H1 (cell line): ENCODE measurements around the gene ZCRB1. TPM values are rescaled to one million over a fixed set of nuclear protein-coding genes. Genes with fewer than 3 reads are reported as not detected.

ENCODE experiments used
- CTCF ChIA-PET: fragments of 300-600 bp; sonication (Branson Sonifier 250); formaldehyde crosslinking; loops from one replicate; lab custom pipeline; 2021; ENCODE audit not compliant: partially characterized antibody; lab: Charles Lee
- POLR2A ChIA-PET: fragments of 300-600 bp; sonication (Branson Sonifier 250); formaldehyde crosslinking; loops from one replicate; lab custom pipeline; 2021; ENCODE audit warnings: inconsistent platforms; ENCODE audit not compliant: partially characterized antibody; lab: Charles Lee
- DNase-seq, 2 experiments: peaks; one replicate each; pipeline versions ENCODE4 v3.0.0 to v3.0.0-alpha.2; 2010 to 2022; ENCODE audit warnings: low spot score in 2 of 2, low read depth in 1 of 2, mixed read lengths in 1 of 2
- FAIRE-seq: peaks from 2 replicates; lab custom pipeline; 2011; peaks lifted over from hg19 to GRCh38; lab: Jason Lieb, UNC
- H2AFZ ChIP-seq: 2 replicates; pipeline ENCODE4 v1.8.1; 2012; ENCODE audit warnings: low read length, inconsistent platforms
- H2AK5ac ChIP-seq: 2 replicates; pipeline ENCODE4 v1.6.1; 2013; ENCODE audit warnings: low read depth, low read length
- H2BK120ac ChIP-seq: replicated peaks from 2 replicates; pipeline ENCODE3; 2013; ENCODE audit warnings: low read depth, low read length, inconsistent platforms
- H2BK12ac ChIP-seq: 2 replicates; pipeline ENCODE4 v1.6.1; 2013; ENCODE audit warnings: low read depth, low read length
- H2BK15ac ChIP-seq: 2 replicates; pipeline ENCODE4 v1.6.1; 2013; ENCODE audit warnings: low read length
- H2BK20ac ChIP-seq: 2 replicates; pipeline ENCODE4 v1.6.1; 2013; ENCODE audit warnings: low read length
- H2BK5ac ChIP-seq: 2 replicates; pipeline ENCODE4 v1.6.1; 2013; ENCODE audit warnings: low read depth, low read length
- H3K14ac ChIP-seq: 2 replicates; pipeline ENCODE4 v1.6.1; 2013; ENCODE audit warnings: inconsistent platforms; ENCODE audit not compliant: insufficient read length
- H3K18ac ChIP-seq: 2 replicates; pipeline ENCODE4 v1.6.1; 2013; ENCODE audit warnings: low read length; ENCODE audit errors: extremely low read depth
- H3K23ac ChIP-seq: 2 replicates; pipeline ENCODE4 v1.6.1; 2013; ENCODE audit warnings: inconsistent platforms; ENCODE audit not compliant: insufficient read length
- H3K23me2 ChIP-seq: 2 replicates; pipeline ENCODE4 v1.6.1; 2013; ENCODE audit warnings: low read depth, low read length
- H3K27ac ChIP-seq: 2 replicates; pipeline ENCODE4 v1.6.1; 2011; ENCODE audit warnings: low read depth, low read length, inconsistent platforms
- H3K27me3 ChIP-seq, 4 experiments: replicated peaks in 1 of 4; 1 replicate in 1 of 4; 2 replicates in 3 of 4; pipeline versions ENCODE4 v1.6.1 to v1.8.1; 2011 to 2013; ENCODE audit warnings: low read length in 3 of 4, mild to moderate bottlenecking in 3 of 4, inconsistent platforms in 2 of 4, mixed read lengths in 2 of 4, moderate library complexity in 1 of 4; ENCODE audit not compliant: control insufficient read depth in 3 of 4, insufficient read depth in 3 of 4; ENCODE audit errors: extremely low read depth in 1 of 4
- H3K36me3 ChIP-seq, 4 experiments: 2 replicates each; pipeline versions ENCODE4 v1.6.1 to v1.8.1; 2011 to 2013; ENCODE audit warnings: mild to moderate bottlenecking in 4 of 4, low read length in 3 of 4, moderate library complexity in 2 of 4, control low read depth in 1 of 4, inconsistent platforms in 1 of 4; ENCODE audit not compliant: insufficient read depth in 4 of 4, control insufficient read depth in 2 of 4
- H3K4ac ChIP-seq: replicated peaks from 2 replicates; pipeline ENCODE3; 2013; ENCODE audit warnings: low read length, low read depth, mixed read lengths, inconsistent platforms; ENCODE audit not compliant: insufficient read length
- H3K4me1 ChIP-seq, 4 experiments: replicated peaks in 1 of 4; 1 replicate in 1 of 4; 2 replicates in 3 of 4; pipeline versions ENCODE4 v1.6.1 to v1.8.1; 2011 to 2013; ENCODE audit warnings: low read length in 3 of 4, inconsistent platforms in 2 of 4, mixed read lengths in 1 of 4; ENCODE audit not compliant: insufficient read depth in 4 of 4, control insufficient read depth in 3 of 4
- H3K4me2 ChIP-seq, 2 experiments: 2 replicates each; pipeline versions ENCODE4 v1.6.1 to v1.8.1; 2011 to 2013; ENCODE audit warnings: low read depth in 2 of 2, low read length in 2 of 2, control low read depth in 1 of 2, inconsistent platforms in 1 of 2, mild to moderate bottlenecking in 1 of 2; ENCODE audit not compliant: insufficient read depth in 1 of 2
- H3K4me3 ChIP-seq, 4 experiments: fragments of 200-600, 300-600 bp in 1 of 4; sonication (generic), shearing (Covaris generic), sonication (Bioruptor Twin) in 1 of 4; 2 replicates each; pipeline versions ENCODE4 v1.5.1 to v1.8.1; 2011 to 2016; ENCODE audit warnings: low read length in 4 of 4, low read depth in 3 of 4, control low read depth in 2 of 4, inconsistent platforms in 2 of 4, mild to moderate bottlenecking in 2 of 4, mixed read lengths in 1 of 4, moderate library complexity in 1 of 4; ENCODE audit not compliant: insufficient read depth in 2 of 4; ENCODE audit errors: extremely low read depth in 1 of 4
- H3K56ac ChIP-seq: replicated peaks from 2 replicates; pipeline ENCODE3; 2013; ENCODE audit warnings: low read depth, mild to moderate bottlenecking, mixed read lengths, low read length, inconsistent platforms; ENCODE audit not compliant: insufficient read length
- H3K79me1 ChIP-seq: 2 replicates; pipeline ENCODE4 v1.6.1; 2013; ENCODE audit warnings: low read depth, low read length, control low read depth
- H3K79me2 ChIP-seq, 2 experiments: 2 replicates each; pipeline versions ENCODE4 v1.6.1 to v1.8.1; 2012 to 2013; ENCODE audit warnings: low read length in 2 of 2, mild to moderate bottlenecking in 2 of 2, inconsistent platforms in 1 of 2; ENCODE audit not compliant: insufficient read depth in 2 of 2, control insufficient read depth in 1 of 2
- H3K9ac ChIP-seq, 4 experiments: replicated peaks in 1 of 4; 1 replicate in 1 of 4; 2 replicates in 3 of 4; pipeline versions ENCODE4 v1.6.1 to v1.8.1; 2011 to 2013; ENCODE audit warnings: low read depth in 3 of 4, low read length in 3 of 4, control low read depth in 2 of 4, mild to moderate bottlenecking in 2 of 4, moderate library complexity in 2 of 4, inconsistent platforms in 1 of 4; ENCODE audit errors: extremely low read depth in 1 of 4
- H3K9me3 ChIP-seq, 2 experiments: 2 replicates each; pipeline versions ENCODE4 v1.6.1 to v1.8.1; 2012 to 2013; ENCODE audit warnings: mild to moderate bottlenecking in 2 of 2, moderate library complexity in 2 of 2, control low read depth in 1 of 2, inconsistent platforms in 1 of 2, low read depth in 1 of 2, low read length in 1 of 2, mixed read lengths in 1 of 2; ENCODE audit not compliant: insufficient read depth in 2 of 2
- H4K20me1 ChIP-seq, 2 experiments: replicated peaks in 1 of 2; 2 replicates each; pipeline versions ENCODE3 to v1.8.1; 2011 to 2013; ENCODE audit warnings: inconsistent platforms in 2 of 2, low read length in 2 of 2, mild to moderate bottlenecking in 1 of 2; ENCODE audit not compliant: insufficient read depth in 2 of 2, control insufficient read depth in 1 of 2
- H4K5ac ChIP-seq: 2 replicates; pipeline ENCODE4 v1.6.1; 2013; ENCODE audit warnings: low read length, low read depth, mixed read lengths, inconsistent platforms; ENCODE audit not compliant: insufficient read length
- H4K8ac ChIP-seq: 2 replicates; pipeline ENCODE4 v1.8.0; 2013; ENCODE audit warnings: mild to moderate bottlenecking, moderate library complexity, low read length, inconsistent platforms; ENCODE audit not compliant: insufficient read depth; ENCODE audit errors: extremely low read depth
- H4K91ac ChIP-seq: replicated peaks from 2 replicates; pipeline ENCODE3; 2013; ENCODE audit warnings: low read length, mixed read lengths, inconsistent platforms; ENCODE audit not compliant: insufficient read length
- CTCF ChIP-seq, 3 experiments: IDR thresholded peaks; 1 replicate in 2 of 3; 2 replicates in 1 of 3; pipeline versions ENCODE4 v1.5.1 to v1.6.1; 2011; ENCODE audit warnings: low read length in 3 of 3, mild to moderate bottlenecking in 3 of 3, inconsistent platforms in 2 of 3, low read depth in 1 of 3, moderate library complexity in 1 of 3; ENCODE audit not compliant: insufficient read depth in 1 of 3; ENCODE audit errors: control extremely low read depth in 1 of 3
- TCF12 ChIP-seq: IDR thresholded peaks from 2 replicates; pipeline ENCODE4 v1.6.1; 2011; ENCODE audit warnings: low read depth, mild to moderate bottlenecking, low read length
- WGBS, 2 experiments: shearing (Covaris generic) in 1 of 2; methylation state at CpG; one replicate each; pipeline versions ENCODE4 v1.1.6 to v1.1.7; 2013 to 2015; ENCODE audit warnings: low lambda C conversion rate in 2 of 2, mixed read lengths in 2 of 2, inconsistent platforms in 1 of 2, low coverage in 1 of 2, missing lambda C conversion rate in 1 of 2; ENCODE audit not compliant: insufficient replicate concordance in 2 of 2, insufficient coverage in 1 of 2, insufficient read length in 1 of 2; ENCODE audit errors: extremely low coverage in 1 of 2, missing lambda C conversion rate in 1 of 2; 5-methylcytosine and 5-hydroxymethylcytosine counted together
- polyA plus RNA-seq, 7 experiments: library from polyadenylated mRNA; depleted of rRNA in 3 of 7; stranded (reverse) in 5 of 7; unstranded in 2 of 7; fragments of >200 nt in 5 of 7; fragments of 200-250 nt in 2 of 7; gene quantifications; 1 replicate in 5 of 7; 2 replicates in 1 of 7; 4 replicates in 1 of 7; pipeline versions ENCODE4 v1.2.1 to v1.2.3, GENCODE V29; 2011 to 2013; ENCODE audit warnings: missing spikeins in 2 of 7, mixed read lengths in 2 of 7
- total RNA-seq: library from RNA; stranded (reverse); fragmentation: NEBNext Ultra II Directional; extraction: Animal tissue kit (Norgen Biotek cat#: 25700); gene quantifications from 2 replicates; pipeline ENCODE4 v1.2.1, GENCODE V29; 2021

The ZCRB1 gene
- total and polyA plus RNA-seq, 2 of the 8 experiments (the other 6 are each of a cell fraction or from before 2014, with no cell fraction given): 22.0 to 52.5 TPM

- CTCF ChIA-PET: interaction anchor here (0.9 to 1.6 kb wide), 4 partner anchors 9 to 94 kb away, joined by 3 to 7 read pairs (median 4); no protein-coding TSS in a partner anchor
- Histone ChIP-seq H3K23ac (no peak overlapping the region), H4K20me1 (peaks cover 2 to 4% of the 10 kb centered on the region in 2 experiments)
- TF ChIP-seq CTCF (IDR thresholded peaks at IDR 0.05; ENCODE audit: control extremely low read depth in 1 of 3, insufficient read depth in 1 of 3, low read depth in 1 of 3, low read length in 3 of 3) (no peak), TCF12 (no peak)
Observed at GRCh38 chr12:42342028-42342427, 16.1 kb upstream of the ZCRB1 start.

More at GRCh38 chr12:42342028-42342427, 16.1 kb upstream of the ZCRB1 start:
- POLR2A ChIA-PET: interaction anchor here (0.9 kb wide), 1 partner anchor 10 kb away, joined by 3 read pairs; no protein-coding TSS in a partner anchor
- no peaks in the 10 kb centered on the region for H3K9me3 ChIP-seq
- no peak overlapping the region for H2BK15ac ChIP-seq
- no peak overlapping the region for H3K18ac ChIP-seq
- no peak overlapping the region for H2BK120ac ChIP-seq
- H3K27me3 ChIP-seq: no peaks in the 10 kb centered on the region
- H2BK12ac ChIP-seq: no peak overlapping the region
- H2BK20ac ChIP-seq: no peak overlapping the region
- H3K4ac ChIP-seq: no peak overlapping the region
- H3K56ac ChIP-seq: no peak overlapping the region
- H2AK5ac ChIP-seq: no peak overlapping the region
- H2BK5ac ChIP-seq: no peak overlapping the region
- H3K36me3 ChIP-seq: peaks cover 0 to 3% (median 1%) of the 10 kb centered on the region in 4 experiments; a peak in 1 of 8 replicates
- WGBS, 2 experiments: 93% methylated on average over 2 of the region's 2 CpGs; no CpG with 5 or more reads in 1 of the 2 experiments
- H3K27ac ChIP-seq: no peak overlapping the region
- no peak overlapping the region for H4K91ac ChIP-seq
- H3K23me2 ChIP-seq: no peaks in the 10 kb centered on the region
- no peak overlapping the region for H3K14ac ChIP-seq
- no peak overlapping the region for H3K4me2 ChIP-seq
- H3K4me3 ChIP-seq: no peak overlapping the region
- peaks cover 0 to 82% of the 10 kb centered on the region in 2 experiments; a peak in 2 of 4 replicates for H3K79me2 ChIP-seq
- peaks cover 7% of the 10 kb centered on the region; the same call in 1 of the 2 replicates for H3K79me1 ChIP-seq
- no peak overlapping the region for H3K9ac ChIP-seq
- no peak overlapping the region for H2AFZ ChIP-seq
- DNase-seq (no peak), FAIRE-seq (no peak)
- no peak overlapping the region for H4K8ac ChIP-seq
- no peak overlapping the region for H4K5ac ChIP-seq
- no peaks in the 10 kb centered on the region for H3K4me1 ChIP-seq
